ENCODE results near the gene ADGRL3.

Gene ADGRL3

DNA sequence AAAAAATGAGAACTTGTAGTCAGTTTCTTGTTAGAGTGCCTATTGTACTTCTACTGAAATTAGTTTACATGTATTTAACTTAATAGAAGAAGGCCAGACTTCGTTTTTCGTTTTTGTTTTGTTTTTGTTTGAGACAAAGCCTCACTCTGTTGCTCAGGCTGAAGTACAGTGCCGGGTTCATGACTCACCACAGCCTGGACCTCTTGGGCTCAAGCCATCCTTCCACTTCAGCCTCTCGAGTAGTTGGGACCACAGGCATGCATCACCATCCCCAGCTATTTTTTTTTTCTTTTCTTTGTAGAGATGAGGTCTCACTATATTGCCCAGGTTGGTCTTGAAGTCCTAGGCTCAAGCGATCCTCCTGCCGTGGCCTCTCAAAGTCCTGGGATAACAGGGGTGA lies 793.9 kb downstream of the ADGRL3 start:
- no peak for DNase-seq (ENCODE audit: low read depth)
- H3K4me3 ChIP-seq (ENCODE audit: low read depth, low read length): no peak overlapping the region
- TF ChIP-seq, protein P1, sequence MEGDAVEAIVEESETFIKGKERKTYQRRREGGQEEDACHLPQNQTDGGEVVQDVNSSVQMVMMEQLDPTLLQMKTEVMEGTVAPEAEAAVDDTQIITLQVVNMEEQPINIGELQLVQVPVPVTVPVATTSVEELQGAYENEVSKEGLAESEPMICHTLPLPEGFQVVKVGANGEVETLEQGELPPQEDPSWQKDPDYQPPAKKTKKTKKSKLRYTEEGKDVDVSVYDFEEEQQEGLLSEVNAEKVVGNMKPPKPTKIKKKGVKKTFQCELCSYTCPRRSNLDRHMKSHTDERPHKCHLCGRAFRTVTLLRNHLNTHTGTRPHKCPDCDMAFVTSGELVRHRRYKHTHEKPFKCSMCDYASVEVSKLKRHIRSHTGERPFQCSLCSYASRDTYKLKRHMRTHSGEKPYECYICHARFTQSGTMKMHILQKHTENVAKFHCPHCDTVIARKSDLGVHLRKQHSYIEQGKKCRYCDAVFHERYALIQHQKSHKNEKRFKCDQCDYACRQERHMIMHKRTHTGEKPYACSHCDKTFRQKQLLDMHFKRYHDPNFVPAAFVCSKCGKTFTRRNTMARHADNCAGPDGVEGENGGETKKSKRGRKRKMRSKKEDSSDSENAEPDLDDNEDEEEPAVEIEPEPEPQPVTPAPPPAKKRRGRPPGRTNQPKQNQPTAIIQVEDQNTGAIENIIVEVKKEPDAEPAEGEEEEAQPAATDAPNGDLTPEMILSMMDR (IDR thresholded peaks at IDR 0.05; ENCODE audit: insufficient read depth, low read depth, low read length, missing control alignments): no peak

DNA sequence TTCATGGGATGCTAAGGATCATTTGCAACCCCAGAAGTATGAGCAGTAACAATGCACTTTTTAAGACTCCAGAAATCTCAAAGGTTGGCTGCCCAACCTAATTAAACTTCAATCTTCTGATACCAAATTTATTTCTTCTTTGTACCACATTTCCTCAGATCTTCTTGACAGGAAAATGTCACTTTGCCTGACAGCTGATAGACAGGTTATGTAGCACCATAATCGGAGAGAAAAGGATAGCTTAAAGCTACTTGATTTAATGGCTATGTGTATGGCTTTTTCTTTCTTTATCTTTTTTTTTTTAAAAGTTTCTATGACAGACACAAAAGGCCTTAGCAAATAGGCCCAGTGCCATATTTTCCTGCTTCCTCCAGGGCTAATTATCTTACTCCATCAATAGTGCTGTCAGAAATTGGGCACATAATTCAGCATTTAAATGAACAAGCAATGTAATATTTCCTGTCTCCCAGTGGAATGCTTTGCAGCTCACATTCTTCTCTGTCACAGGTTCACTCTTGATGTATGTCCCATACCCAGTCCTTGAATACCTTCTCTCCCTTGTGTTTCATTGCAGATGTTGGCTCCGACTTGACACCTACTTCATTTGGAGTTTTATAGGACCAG lies 795.7 kb downstream of the ADGRL3 start:
- no peak overlapping the region for H3K4me3 ChIP-seq (ENCODE audit: low read depth, low read length)
- no peak for DNase-seq (ENCODE audit: low read depth)

DNA sequence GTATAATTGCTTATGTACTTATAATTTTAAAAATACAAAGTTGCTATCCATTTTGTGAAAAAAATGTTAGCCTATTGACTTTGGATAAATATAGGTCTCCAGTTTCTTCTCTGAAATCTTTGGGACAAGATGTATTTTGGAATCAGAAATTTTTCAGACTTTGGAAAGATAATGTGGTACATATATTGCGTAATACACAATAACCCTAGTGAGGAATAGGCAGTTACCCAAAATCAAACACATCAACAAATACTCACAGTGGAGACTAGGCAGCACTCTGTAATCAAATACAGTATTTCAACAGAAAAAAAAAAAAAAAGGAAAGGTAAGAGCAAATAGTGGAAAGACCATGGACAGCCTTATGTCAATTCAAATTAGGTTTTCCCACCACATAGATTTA lies 796.8 kb downstream of the ADGRL3 start:
- DNase-seq (ENCODE audit: low read depth): no peak
- H3K4me3 ChIP-seq (ENCODE audit: low read depth, low read length): no peak overlapping the region
- TF ChIP-seq, protein P1 (IDR thresholded peaks at IDR 0.05; ENCODE audit: insufficient read depth, low read depth, low read length, missing control alignments): no peak

More for the DNA sequence above, 795.7 kb downstream of the ADGRL3 start:
- TF ChIP-seq, protein P1 (IDR thresholded peaks at IDR 0.05; ENCODE audit: insufficient read depth, low read depth, low read length, missing control alignments): no peak

DNA sequence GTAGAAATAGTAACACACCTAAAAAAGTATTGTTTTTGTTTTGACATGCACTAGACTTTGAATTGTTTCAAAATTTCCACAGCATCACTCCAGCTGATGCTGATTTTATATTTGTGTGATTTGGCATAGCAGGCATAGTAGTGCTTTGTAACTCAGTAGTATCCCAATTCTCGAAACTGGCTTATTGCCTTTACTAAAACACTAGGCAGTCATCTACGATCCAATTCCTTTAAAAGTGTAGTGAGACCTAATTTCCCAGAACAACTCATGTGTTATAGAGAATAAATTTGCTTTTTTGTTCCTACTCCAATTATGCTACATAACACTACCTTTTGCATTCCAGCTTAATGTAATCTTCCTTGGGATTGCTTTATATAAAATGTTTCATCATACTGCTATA lies 797.7 kb downstream of the ADGRL3 start:
- TF ChIP-seq, protein P1 (IDR thresholded peaks at IDR 0.05; ENCODE audit: insufficient read depth, low read depth, low read length, missing control alignments): no peak
- no peak overlapping the region for H3K4me3 ChIP-seq (ENCODE audit: low read depth, low read length)
- DNase-seq (ENCODE audit: low read depth): no peak

DNA sequence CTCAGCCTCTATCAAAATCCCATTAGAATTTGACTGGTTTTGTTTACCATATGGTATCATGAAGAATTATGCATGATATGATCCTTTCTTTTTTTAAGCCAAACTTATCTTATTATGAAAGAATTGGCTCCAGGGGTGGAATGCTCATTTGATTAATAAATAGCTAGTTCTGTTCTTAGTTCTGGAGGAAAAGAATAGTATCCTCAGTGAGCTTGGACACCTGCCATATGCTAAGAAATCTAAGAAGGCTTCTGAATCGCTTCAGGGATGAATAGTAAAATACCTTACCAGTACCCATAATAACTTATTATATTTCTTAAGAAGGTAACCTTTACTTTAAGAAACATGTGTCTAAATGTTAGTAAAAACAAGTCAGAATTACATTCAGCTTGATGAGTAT lies 803.6 kb downstream of the ADGRL3 start:
- TF ChIP-seq, protein P1 (IDR thresholded peaks at IDR 0.05; ENCODE audit: insufficient read depth, low read depth, low read length, missing control alignments): no peak
- no peak for DNase-seq (ENCODE audit: low read depth)
- H3K4me3 ChIP-seq (ENCODE audit: low read depth, low read length): no peak overlapping the region

DNA sequence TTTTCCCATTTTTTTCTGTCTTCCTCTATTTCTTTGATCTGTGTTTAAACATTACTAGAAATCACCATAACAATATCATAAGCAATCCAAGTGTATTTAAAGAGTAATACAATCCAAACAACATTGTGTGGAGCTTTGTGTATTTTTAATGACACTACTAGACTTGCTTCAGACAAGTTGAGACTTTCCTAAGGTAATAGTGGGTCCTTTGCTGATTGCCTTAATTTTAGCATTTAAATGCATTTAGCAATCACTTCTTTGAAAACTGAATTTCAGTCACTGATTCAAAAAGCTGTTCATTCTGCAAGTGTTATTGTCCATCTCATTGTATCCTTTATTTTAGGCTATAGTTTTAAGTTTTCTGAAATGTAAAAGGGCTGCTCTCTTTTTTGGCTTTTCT lies 804.8 kb downstream of the ADGRL3 start:
- no peak for DNase-seq (ENCODE audit: low read depth)
- H3K4me3 ChIP-seq (ENCODE audit: low read depth, low read length): no peak overlapping the region
- TF ChIP-seq, protein P1 (IDR thresholded peaks at IDR 0.05; ENCODE audit: insufficient read depth, low read depth, low read length, missing control alignments): no peak

DNA sequence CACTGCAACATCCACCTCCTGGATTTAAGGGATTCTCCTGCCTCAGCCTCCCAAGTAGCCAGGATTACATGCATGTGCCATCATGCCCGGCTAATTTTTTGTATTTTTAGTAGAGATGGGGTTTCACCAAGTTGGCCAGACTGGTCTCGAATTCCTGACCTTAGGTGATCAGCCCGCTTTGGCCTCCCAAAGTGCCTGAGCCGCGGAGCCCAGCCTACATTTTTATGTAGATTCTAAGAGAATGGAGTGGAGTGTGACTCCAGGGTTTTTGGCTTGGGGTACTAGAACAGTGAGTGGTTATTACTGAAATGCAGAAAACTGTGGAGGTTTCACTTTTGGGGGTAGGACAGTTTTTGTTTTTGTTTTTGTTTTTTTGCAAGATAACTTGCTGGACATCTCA lies 806.0 kb downstream of the ADGRL3 start:
- TF ChIP-seq, protein P1 (IDR thresholded peaks at IDR 0.05; ENCODE audit: insufficient read depth, low read depth, low read length, missing control alignments): no peak
- no peak overlapping the region for H3K4me3 ChIP-seq (ENCODE audit: low read depth, low read length)
- DNase-seq (ENCODE audit: low read depth): no peak
